KOPT-K1 (cell line): ENCODE measurements around the gene APOL3.
"Not testable (repeated sequence)": the region's sequence is repeated elsewhere in the genome, so short reads cannot be mapped to it uniquely, and the experiment has no call there.

Experiments used
- H3K27ac ChIP-seq: fragments of 200-600 bp; sonication (generic); 2 replicates; pipeline ENCODE4 v1.5.1; 2016; ENCODE audit warnings: antibody characterized with exemption, mild to moderate bottlenecking, low read depth, low read length; ENCODE audit not compliant: poor library complexity, severe bottlenecking
- H3K36me3 ChIP-seq: fragments of 200-600 bp; sonication (generic); 2 replicates; pipeline ENCODE4 v1.5.1; 2017; ENCODE audit warnings: antibody characterized with exemption, mild to moderate bottlenecking, low read length, moderate library complexity; ENCODE audit not compliant: insufficient read depth
- H3K9me3 ChIP-seq: fragments of 200-600 bp; sonication (generic); 2 replicates; pipeline ENCODE4 v1.5.1; 2017; ENCODE audit warnings: antibody characterized with exemption, low read length, mild to moderate bottlenecking; ENCODE audit not compliant: insufficient read depth, poor library complexity, severe bottlenecking

The APOL3 gene

GRCh38 chr22:36182056-36182455 is 21.5 kb upstream of the APOL3 start:
- Histone ChIP-seq H3K36me3 (no peaks in the 10 kb centered on the region), H3K9me3 (no peaks in the 10 kb centered on the region), H3K27ac (no peak overlapping the region)

GRCh38 chr22:36180928-36181327 is 20.4 kb upstream of the APOL3 start:
- H3K36me3 ChIP-seq = no peaks in the 10 kb centered on the region
- no peak overlapping the region for H3K27ac ChIP-seq
- no peaks in the 10 kb centered on the region for H3K9me3 ChIP-seq

GRCh38 chr22:36180038-36180880 is 19.7 kb upstream of the APOL3 start:
- H3K27ac ChIP-seq = no peak overlapping the region
- no peaks in the 10 kb centered on the region for H3K36me3 ChIP-seq
- no peaks in the 10 kb centered on the region for H3K9me3 ChIP-seq

GRCh38 chr22:36177160-36177559 is 16.6 kb upstream of the APOL3 start:
- Histone ChIP-seq H3K9me3 (no peaks in the 10 kb centered on the region), H3K27ac (no peak overlapping the region), H3K36me3 (no peaks in the 10 kb centered on the region)

GRCh38 chr22:36175892-36176291 is 15.3 kb upstream of the APOL3 start:
- no peak overlapping the region for H3K27ac ChIP-seq
- H3K9me3 ChIP-seq = no peaks in the 10 kb centered on the region
- H3K36me3 ChIP-seq = no peaks in the 10 kb centered on the region

- Histone ChIP-seq H3K9me3 (peaks cover 8% of the 10 kb centered on the region), H3K36me3 (no peaks in the 10 kb centered on the region), H3K27ac (no peak overlapping the region)
Observed at GRCh38 chr22:36171941-36172340, 11.4 kb upstream of the APOL3 start.

GRCh38 chr22:36166518-36167220 is 6.1 kb upstream of the APOL3 start:
- Histone ChIP-seq H3K27ac (no peak overlapping the region), H3K36me3 (no peaks in the 10 kb centered on the region), H3K9me3 (peaks cover 8% of the 10 kb centered on the region)

GRCh38 chr22:36166086-36166485 is 5.5 kb upstream of the APOL3 start:
- Histone ChIP-seq H3K36me3 (no peaks in the 10 kb centered on the region), H3K9me3 (peaks cover 8% of the 10 kb centered on the region), H3K27ac (no peak overlapping the region)

- Histone ChIP-seq H3K36me3 (no peaks in the 10 kb centered on the region), H3K27ac (no peak overlapping the region), H3K9me3 (peaks cover 8% of the 10 kb centered on the region)
Observed at GRCh38 chr22:36165141-36165540, 4.6 kb upstream of the APOL3 start.

- H3K27ac ChIP-seq = no peak overlapping the region
Observed at GRCh38 chr22:36164621-36165020, 4.1 kb upstream of the APOL3 start.

GRCh38 chr22:36163497-36163896 is 2.9 kb upstream of the APOL3 start:
- peaks cover under 1% of the 10 kb centered on the region for H3K9me3 ChIP-seq
- no peaks in the 10 kb centered on the region for H3K36me3 ChIP-seq
- no peak overlapping the region for H3K27ac ChIP-seq

More at GRCh38 chr22:36164621-36165020, 4.1 kb upstream of the APOL3 start:
- no peaks in the 10 kb centered on the region for H3K36me3 ChIP-seq
- H3K9me3 ChIP-seq = peaks cover 8% of the 10 kb centered on the region

- H3K27ac ChIP-seq = peak overlapping the region; percentile 74
- no peaks in the 10 kb centered on the region for H3K36me3 ChIP-seq
- H3K9me3 ChIP-seq = no peaks in the 10 kb centered on the region
Observed at GRCh38 chr22:36162127-36163034, 1.8 kb upstream of the APOL3 start.

- H3K27ac ChIP-seq = peak overlapping the region; percentile 74
- not testable (repeated sequence) for H3K9me3 ChIP-seq, H3K36me3 ChIP-seq
Observed at GRCh38 chr22:36161793-36162126, 1.2 kb upstream of the APOL3 start.

GRCh38 chr22:36156515-36157419 is 3.8 kb downstream of the APOL3 start:
- Histone ChIP-seq H3K27ac (peak overlapping the region; percentile 92), H3K9me3 (no peaks in the 10 kb centered on the region), H3K36me3 (no peaks in the 10 kb centered on the region)
